ENCODE results near the gene MYO1H. TPM values are rescaled to one million over a fixed set of nuclear protein-coding genes. Genes with fewer than 3 reads are reported as not detected.

The MYO1H gene
- total and polyA plus RNA-seq, 2 of the 13 experiments (the other 11 are each of a cell fraction or from before 2014, with no cell fraction given), result not detected

GRCh38 chr12:109369831-109370230, 22.1 kb downstream of the MYO1H start (continued):
- TF ChIP-seq AHDC1 (CRISPR knock-in tag; IDR thresholded peaks at IDR 0.05; ENCODE audit: borderline replicate concordance) (no peak), ZNF512 (CRISPR knock-in tag; IDR thresholded peaks at IDR 0.05) (no peak), GMEB1 (CRISPR knock-in tag; IDR thresholded peaks at IDR 0.05; ENCODE audit: borderline replicate concordance) (no peak), SMARCE1 (IDR thresholded peaks at IDR 0.05; ENCODE audit: borderline replicate concordance) (no peak), TSC22D2 (CRISPR knock-in tag; IDR thresholded peaks at IDR 0.05; ENCODE audit: borderline replicate concordance) (no peak), ZNF660 (CRISPR knock-in tag; IDR thresholded peaks at IDR 0.05; ENCODE audit: borderline replicate concordance, low read depth) (no peak)

Measured in HepG2 (cell line).